AG09309 (cell line): Measurements from ENCODE around the gene C2CD4D.

ENCODE experiments used
- DNase-seq: peaks from one replicate; pipeline ENCODE4 v3.0.0-alpha.2; 2010; ENCODE audit warnings: low read depth
- H3K4me3 ChIP-seq: 2 replicates; pipeline ENCODE4 v1.5.1; 2011; ENCODE audit warnings: mild to moderate bottlenecking, low read depth, low read length, moderate library complexity; ENCODE audit not compliant: control insufficient read depth
- TF ChIP-seq, protein P1 (sequence below): IDR thresholded peaks from 2 replicates; pipeline ENCODE4 v1.5.1; 2011; ENCODE audit warnings: mild to moderate bottlenecking, low read depth, low read length, inconsistent platforms; ENCODE audit not compliant: insufficient read depth, control insufficient read depth; ENCODE audit errors: missing control alignments

Gene C2CD4D

DNA sequence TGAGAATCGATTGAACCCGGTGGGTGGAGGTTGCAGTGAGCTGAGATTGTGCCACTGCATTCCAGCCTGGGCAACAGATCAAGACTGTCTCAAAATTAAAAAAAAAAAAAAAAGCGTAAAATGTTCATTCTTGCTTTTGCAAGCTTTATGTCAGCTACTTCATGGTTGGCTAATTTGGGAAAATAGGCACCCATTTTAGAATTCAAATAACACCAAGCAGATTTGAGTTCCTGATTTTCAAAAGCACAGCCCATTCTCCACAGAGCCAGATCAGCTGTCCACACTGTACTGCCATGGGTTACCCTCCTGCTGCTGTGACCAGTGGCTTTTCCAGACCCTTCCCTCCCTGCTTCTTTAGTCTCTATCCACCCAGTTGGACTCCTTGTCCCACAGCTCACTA, 9.5 kb upstream of the C2CD4D start:
- no peak overlapping the region for H3K4me3 ChIP-seq
- no peak for DNase-seq
- TF ChIP-seq, protein P1, sequence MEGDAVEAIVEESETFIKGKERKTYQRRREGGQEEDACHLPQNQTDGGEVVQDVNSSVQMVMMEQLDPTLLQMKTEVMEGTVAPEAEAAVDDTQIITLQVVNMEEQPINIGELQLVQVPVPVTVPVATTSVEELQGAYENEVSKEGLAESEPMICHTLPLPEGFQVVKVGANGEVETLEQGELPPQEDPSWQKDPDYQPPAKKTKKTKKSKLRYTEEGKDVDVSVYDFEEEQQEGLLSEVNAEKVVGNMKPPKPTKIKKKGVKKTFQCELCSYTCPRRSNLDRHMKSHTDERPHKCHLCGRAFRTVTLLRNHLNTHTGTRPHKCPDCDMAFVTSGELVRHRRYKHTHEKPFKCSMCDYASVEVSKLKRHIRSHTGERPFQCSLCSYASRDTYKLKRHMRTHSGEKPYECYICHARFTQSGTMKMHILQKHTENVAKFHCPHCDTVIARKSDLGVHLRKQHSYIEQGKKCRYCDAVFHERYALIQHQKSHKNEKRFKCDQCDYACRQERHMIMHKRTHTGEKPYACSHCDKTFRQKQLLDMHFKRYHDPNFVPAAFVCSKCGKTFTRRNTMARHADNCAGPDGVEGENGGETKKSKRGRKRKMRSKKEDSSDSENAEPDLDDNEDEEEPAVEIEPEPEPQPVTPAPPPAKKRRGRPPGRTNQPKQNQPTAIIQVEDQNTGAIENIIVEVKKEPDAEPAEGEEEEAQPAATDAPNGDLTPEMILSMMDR, result no peak

DNA sequence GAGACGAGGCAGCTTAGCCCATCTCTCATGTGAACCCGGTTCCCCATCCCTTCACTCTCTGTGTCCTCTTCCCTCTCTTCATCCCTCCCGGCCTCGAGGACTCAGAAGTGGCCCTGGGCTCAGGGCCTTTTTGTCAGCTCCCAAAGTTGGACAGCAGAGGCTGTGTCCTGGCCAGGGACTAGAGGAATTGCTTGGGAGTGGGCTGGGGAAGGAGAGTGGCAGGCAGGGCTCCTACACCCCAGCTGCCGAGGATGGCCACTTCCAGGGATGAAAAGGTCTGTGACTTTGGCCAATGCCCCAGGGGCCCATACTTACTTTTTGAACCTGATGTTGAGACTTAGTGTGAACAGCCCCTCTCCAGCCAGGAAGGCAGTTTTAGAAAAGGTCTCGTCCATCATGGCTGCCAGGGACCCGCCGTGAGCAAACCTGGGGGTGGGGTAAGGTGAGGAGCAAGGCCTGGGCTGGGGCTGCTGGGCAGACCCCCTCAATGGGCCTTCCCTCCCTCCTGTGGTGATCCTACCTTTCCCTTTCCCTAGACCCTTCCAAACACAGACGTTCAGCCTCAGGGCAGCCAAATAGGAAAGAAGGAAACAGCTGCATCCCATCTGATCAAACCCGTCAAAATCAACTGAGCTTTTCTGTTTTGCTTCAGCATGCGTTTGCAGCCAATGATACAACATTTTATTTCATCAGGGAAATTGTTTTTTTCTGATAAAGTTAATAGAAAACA, 8.4 kb upstream of the C2CD4D start:
- H3K4me3 ChIP-seq, result no peak overlapping the region
- DNase-seq, result no peak
- TF ChIP-seq, protein P1, result no peak

DNA sequence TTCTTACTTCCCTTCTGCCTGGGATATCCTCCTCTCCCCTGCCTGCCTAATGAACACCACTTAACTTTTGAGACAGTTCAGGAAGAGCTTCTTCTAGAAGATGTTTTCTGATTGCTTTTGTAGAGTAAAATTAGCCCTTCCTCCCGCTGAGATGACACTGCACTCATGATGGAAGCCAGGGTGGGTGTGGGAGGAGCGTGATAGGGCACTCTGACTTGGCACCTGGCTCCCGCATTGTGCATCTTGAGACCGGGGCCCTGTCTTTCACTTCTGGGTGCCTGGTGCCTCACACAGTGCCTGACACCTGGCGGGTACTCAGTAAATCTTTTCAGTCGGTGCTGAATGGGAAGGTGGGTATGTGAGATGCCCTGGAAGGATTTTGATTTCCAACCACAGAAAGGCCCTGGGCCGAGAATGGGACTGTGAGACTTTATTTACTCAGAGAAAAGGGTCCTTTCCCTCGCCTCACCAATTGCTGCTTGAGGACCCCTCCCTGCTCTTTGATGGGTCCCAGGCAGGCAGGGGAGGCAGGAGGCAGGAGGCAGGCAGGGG, 7.1 kb upstream of the C2CD4D start:
- TF ChIP-seq, protein P1, result no peak
- DNase-seq, result no peak
- H3K4me3 ChIP-seq, result no peak overlapping the region

DNA sequence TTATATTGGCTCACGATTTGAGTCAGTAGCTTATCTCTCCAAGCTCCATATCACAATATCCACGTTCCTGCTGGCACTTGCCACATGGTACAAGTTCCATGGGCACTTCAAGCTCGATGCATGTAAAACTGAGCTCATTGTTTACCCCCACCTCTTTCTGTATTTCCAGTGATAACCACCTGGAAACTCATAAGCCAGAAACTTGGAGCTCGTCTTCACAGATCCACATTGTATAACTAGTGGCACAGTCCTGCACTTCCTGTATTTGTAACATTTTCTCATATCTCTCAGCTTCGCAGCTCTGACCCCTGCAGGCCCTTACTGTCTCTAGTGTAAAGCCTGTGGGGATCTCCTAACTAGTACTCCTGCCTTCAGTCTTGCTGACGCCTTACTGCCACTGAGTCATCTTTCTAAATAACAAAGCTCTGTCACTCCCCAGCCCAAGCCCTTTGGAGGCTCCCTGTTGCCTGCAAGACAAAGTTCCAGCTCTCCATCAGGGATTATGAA, 6.5 kb upstream of the C2CD4D start:
- H3K4me3 ChIP-seq, result no peak overlapping the region
- TF ChIP-seq, protein P1, result no peak
- DNase-seq, result no peak

DNA sequence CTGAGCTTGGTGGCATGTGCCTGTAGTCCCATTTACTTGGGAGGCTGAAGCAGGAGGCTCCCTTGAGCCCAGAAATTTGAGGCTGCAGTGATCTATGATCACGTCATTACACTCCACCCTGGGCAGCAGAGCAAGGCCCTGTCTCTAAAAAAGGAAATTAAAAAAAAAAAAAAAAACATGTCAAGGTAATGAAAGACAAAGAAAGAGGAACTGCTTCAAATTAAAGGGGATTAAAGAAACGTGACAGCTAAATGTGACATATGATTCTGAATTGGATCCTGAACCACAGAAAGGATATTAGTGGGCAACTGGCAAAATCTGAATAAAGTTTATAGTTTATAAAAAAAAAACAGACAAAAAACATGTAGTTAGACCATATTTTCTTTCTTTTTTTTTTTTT, 3.8 kb upstream of the C2CD4D start:
- TF ChIP-seq, protein P1, result no peak
- DNase-seq, result no peak
- H3K4me3 ChIP-seq, result no peak overlapping the region

DNA sequence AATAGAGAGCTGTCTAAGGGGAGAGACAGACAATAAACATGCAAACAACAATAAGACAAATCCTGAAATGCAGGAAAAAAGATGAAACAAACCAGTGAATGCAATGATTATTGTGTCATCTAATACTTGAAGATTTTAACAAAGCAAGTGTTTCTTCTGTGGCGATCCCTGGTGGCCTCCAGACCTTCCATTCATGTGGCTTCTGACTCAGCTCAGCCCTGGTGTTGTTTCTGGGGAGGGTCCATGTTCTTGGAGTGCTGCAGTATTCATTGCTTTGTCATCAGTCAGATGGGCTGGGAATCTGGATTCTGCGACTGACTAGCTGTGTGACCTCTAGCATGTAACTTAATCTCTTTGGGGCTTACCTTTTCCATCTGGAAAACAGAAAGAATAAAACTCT, 1.5 kb upstream of the C2CD4D start:
- TF ChIP-seq, protein P1, result no peak
- DNase-seq, result no peak
- H3K4me3 ChIP-seq, result no peak overlapping the region
